GM19455 (cell line): ENCODE data around the gene EHD3.
A peak's percentile ranks its signal among the peaks of the same experiment; 100 is the strongest.

Experiments
- ATAC-seq: cut with Tn5 transposase; IDR thresholded peaks from one replicate; pipeline ENCODE4 v1.9.1; 2021; ENCODE audit not compliant: unreplicated experiment

The EHD3 gene

GRCh38 chr2:31233741-31234682, at the start of gene EHD3:
TSS of gene EHD3 (plus strand) at chr2:31234152. CDS start at chr2:31234622, 470 bp downstream.
- ATAC-seq = peak; percentile 98

- ATAC-seq = no peak
These were observed 46.8 kb upstream of the EHD3 start for GRCh38 chr2:31187166-31187565.

- no peak for ATAC-seq
These were observed 45.8 kb upstream of the EHD3 start for GRCh38 chr2:31188131-31188530.

- no peak for ATAC-seq
These were observed 44.8 kb upstream of the EHD3 start for GRCh38 chr2:31189141-31189540.

GRCh38 chr2:31190188-31190587, 43.8 kb upstream of the EHD3 start:
- no peak for ATAC-seq

GRCh38 chr2:31191931-31192330, 42.0 kb upstream of the EHD3 start:
- ATAC-seq = no peak

GRCh38 chr2:31192396-31192795, 41.6 kb upstream of the EHD3 start:
- ATAC-seq = no peak

GRCh38 chr2:31192851-31193392, 41.0 kb upstream of the EHD3 start:
- no peak for ATAC-seq

- ATAC-seq = no peak
These were observed 40.1 kb upstream of the EHD3 start for GRCh38 chr2:31193806-31194205.

- ATAC-seq = no peak
These were observed 37.3 kb upstream of the EHD3 start for GRCh38 chr2:31196622-31197021.

- no peak for ATAC-seq
These were observed 36.8 kb upstream of the EHD3 start for GRCh38 chr2:31197166-31197565.

- ATAC-seq = no peak
These were observed 36.3 kb upstream of the EHD3 start for GRCh38 chr2:31197669-31198068.

GRCh38 chr2:31199206-31199605, 34.7 kb upstream of the EHD3 start:
- ATAC-seq = no peak

- ATAC-seq = no peak
These were observed 33.0 kb upstream of the EHD3 start for GRCh38 chr2:31200972-31201371.

- ATAC-seq = no peak
These were observed 31.9 kb upstream of the EHD3 start for GRCh38 chr2:31202041-31202440.

GRCh38 chr2:31202833-31203232, 31.1 kb upstream of the EHD3 start:
- no peak for ATAC-seq

- no peak for ATAC-seq
These were observed 30.0 kb upstream of the EHD3 start for GRCh38 chr2:31203916-31204315.

- no peak for ATAC-seq
These were observed 29.2 kb upstream of the EHD3 start for GRCh38 chr2:31204783-31205182.

- no peak for ATAC-seq
These were observed 28.8 kb upstream of the EHD3 start for GRCh38 chr2:31205186-31205585.

GRCh38 chr2:31205613-31206012, 28.3 kb upstream of the EHD3 start:
- no peak for ATAC-seq

GRCh38 chr2:31207790-31208189, 26.2 kb upstream of the EHD3 start:
- ATAC-seq = no peak

GRCh38 chr2:31208240-31208639, 25.7 kb upstream of the EHD3 start:
- ATAC-seq = no peak
